ENCODE data around the gene ZNF202. TPM values are rescaled to one million over a fixed set of nuclear protein-coding genes. Genes with fewer than 3 reads are reported as not detected.
"Not testable (repeated sequence)": the region's sequence is repeated elsewhere in the genome, so short reads cannot be mapped to it uniquely, and the experiment has no call there.

Gene ZNF202
- total RNA-seq, 1 experiment from 2014 or later = 10.3 TPM

GRCh38 chr11:123742031-123742723 is 717 bp upstream of the ZNF202 start:
- no peak for DNase-seq (ENCODE audit: low spot score)

GRCh38 chr11:123740787-123741158 is 687 bp downstream of the ZNF202 start:
- no peak for DNase-seq (ENCODE audit: low spot score)

- no peak for DNase-seq (ENCODE audit: low spot score)
Observed at GRCh38 chr11:123738374-123738773, 3.1 kb downstream of the ZNF202 start.

GRCh38 chr11:123736769-123737168 is 4.7 kb downstream of the ZNF202 start:
- DNase-seq (ENCODE audit: low spot score) = no peak

GRCh38 chr11:123729602-123730001 is 11.9 kb downstream of the ZNF202 start:
- no peak for DNase-seq (ENCODE audit: low spot score)

- DNase-seq (ENCODE audit: low spot score) = no peak
Observed at GRCh38 chr11:123725995-123726655, 15.3 kb downstream of the ZNF202 start.

- no peak for DNase-seq (ENCODE audit: low spot score)
Observed at GRCh38 chr11:123719452-123719851, 22.0 kb downstream of the ZNF202 start.

GRCh38 chr11:123718469-123718868 is 23.0 kb downstream of the ZNF202 start:
- no peak for DNase-seq (ENCODE audit: low spot score)

GRCh38 chr11:123718063-123718462 is 23.4 kb downstream of the ZNF202 start:
- DNase-seq (ENCODE audit: low spot score) = no peak

- DNase-seq (ENCODE audit: low spot score) = not testable (repeated sequence)
Observed at GRCh38 chr11:123712627-123713026, 28.8 kb downstream of the ZNF202 start.

- peak; percentile 61 for DNase-seq (ENCODE audit: low spot score)
Observed at GRCh38 chr11:123707606-123708205, 33.8 kb downstream of the ZNF202 start.

GRCh38 chr11:123707206-123707605 is 34.3 kb downstream of the ZNF202 start:
- DNase-seq (ENCODE audit: low spot score) = no peak

GRCh38 chr11:123704341-123704740 is 37.1 kb downstream of the ZNF202 start:
- DNase-seq (ENCODE audit: low spot score) = no peak

GRCh38 chr11:123702696-123703095 is 38.8 kb downstream of the ZNF202 start:
- no peak for DNase-seq (ENCODE audit: low spot score)

- peak; percentile 19 for DNase-seq (ENCODE audit: low spot score)
Observed at GRCh38 chr11:123702139-123702538, 39.3 kb downstream of the ZNF202 start.

- no peak for DNase-seq (ENCODE audit: low spot score)
Observed at GRCh38 chr11:123700772-123701171, 40.7 kb downstream of the ZNF202 start.

- no peak for DNase-seq (ENCODE audit: low spot score)
Observed at GRCh38 chr11:123698546-123699127, 42.8 kb downstream of the ZNF202 start.

GRCh38 chr11:123696183-123696582 is 45.3 kb downstream of the ZNF202 start:
- DNase-seq (ENCODE audit: low spot score) = no peak

- no peak for DNase-seq (ENCODE audit: low spot score)
Observed at GRCh38 chr11:123695231-123695630, 46.2 kb downstream of the ZNF202 start.

- no peak for DNase-seq (ENCODE audit: low spot score)
Observed at GRCh38 chr11:123694551-123694950, 46.9 kb downstream of the ZNF202 start.

GRCh38 chr11:123692961-123693360 is 48.5 kb downstream of the ZNF202 start:
- DNase-seq (ENCODE audit: low spot score) = no peak

- DNase-seq (ENCODE audit: low spot score) = peak; percentile 26
Observed at GRCh38 chr11:123690485-123690884, 51.0 kb downstream of the ZNF202 start.

- no peak for DNase-seq (ENCODE audit: low spot score)
Observed at GRCh38 chr11:123684601-123685000, 56.9 kb downstream of the ZNF202 start.
